Measurements from ENCODE around the gene PMS2.

DNA sequence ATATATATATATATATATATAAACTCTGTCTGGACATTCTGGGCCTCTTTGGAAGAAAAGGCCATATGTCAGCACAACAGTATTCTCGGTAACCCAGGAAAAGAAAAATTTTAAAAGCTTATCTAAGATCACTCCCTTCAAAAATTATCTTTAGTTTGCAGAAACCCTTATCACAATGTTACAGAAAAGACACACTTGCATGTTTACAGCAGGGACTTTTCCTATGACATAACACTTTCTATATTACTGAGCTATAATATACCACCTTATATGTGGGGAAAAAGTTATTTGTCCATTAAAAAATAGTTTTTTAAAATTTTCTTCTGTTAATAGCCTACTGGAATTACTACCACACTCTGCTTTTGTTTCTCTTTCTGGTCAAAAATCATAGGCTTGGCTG, 47.8 kb upstream of the PMS2 start:
- TF ChIP-seq POLR2A (IDR thresholded peaks at IDR 0.05), result no peak
- TF ChIP-seq, protein P1, sequence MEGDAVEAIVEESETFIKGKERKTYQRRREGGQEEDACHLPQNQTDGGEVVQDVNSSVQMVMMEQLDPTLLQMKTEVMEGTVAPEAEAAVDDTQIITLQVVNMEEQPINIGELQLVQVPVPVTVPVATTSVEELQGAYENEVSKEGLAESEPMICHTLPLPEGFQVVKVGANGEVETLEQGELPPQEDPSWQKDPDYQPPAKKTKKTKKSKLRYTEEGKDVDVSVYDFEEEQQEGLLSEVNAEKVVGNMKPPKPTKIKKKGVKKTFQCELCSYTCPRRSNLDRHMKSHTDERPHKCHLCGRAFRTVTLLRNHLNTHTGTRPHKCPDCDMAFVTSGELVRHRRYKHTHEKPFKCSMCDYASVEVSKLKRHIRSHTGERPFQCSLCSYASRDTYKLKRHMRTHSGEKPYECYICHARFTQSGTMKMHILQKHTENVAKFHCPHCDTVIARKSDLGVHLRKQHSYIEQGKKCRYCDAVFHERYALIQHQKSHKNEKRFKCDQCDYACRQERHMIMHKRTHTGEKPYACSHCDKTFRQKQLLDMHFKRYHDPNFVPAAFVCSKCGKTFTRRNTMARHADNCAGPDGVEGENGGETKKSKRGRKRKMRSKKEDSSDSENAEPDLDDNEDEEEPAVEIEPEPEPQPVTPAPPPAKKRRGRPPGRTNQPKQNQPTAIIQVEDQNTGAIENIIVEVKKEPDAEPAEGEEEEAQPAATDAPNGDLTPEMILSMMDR (IDR thresholded peaks at IDR 0.05), result no peak
